B cell (primary cell): ENCODE measurements around the gene BSDC1. TPM values are rescaled to one million over a fixed set of nuclear protein-coding genes. Genes with fewer than 3 reads are reported as not detected.

ENCODE experiments used
- ATAC-seq: fragments of 200-7000 bp; cut with Tn5 transposase; one replicate; pipeline ENCODE4 v1.10.0; 2021; ENCODE audit warnings: low read depth, mild to moderate bottlenecking, moderate number of reproducible peaks, moderate library complexity
- CTCF ChIA-PET: fragments of 350-600 bp; sonication (Branson Sonifier 250); formaldehyde crosslinking; loops from one replicate; lab custom pipeline; 2021; ENCODE audit warnings: antibody characterized with exemption, inconsistent platforms; lab: Charles Lee
- POLR2A ChIA-PET: fragments of 350-600 bp; sonication (Branson Sonifier 250); formaldehyde crosslinking; loops from one replicate; lab custom pipeline; 2021; ENCODE audit warnings: antibody characterized with exemption; lab: Charles Lee
- DNase-seq: peaks from one replicate; pipeline ENCODE4 v3.0.0; 2013
- H2AFZ ChIP-seq: 2 replicates; pipeline ENCODE4 v1.6.1; 2012; ENCODE audit warnings: mild to moderate bottlenecking, low read depth, low read length; ENCODE audit not compliant: insufficient read depth, poor library complexity, severe bottlenecking
- H3K27ac ChIP-seq, 2 donors: 1 replicate in 1 of 2; 2 replicates in 1 of 2; pipeline ENCODE4 v1.5.1; 2012 to 2013; ENCODE audit warnings: low read length in 2 of 2, mild to moderate bottlenecking in 2 of 2, moderate library complexity in 1 of 2
- H3K27me3 ChIP-seq, 4 experiments: fragments of 200-600 bp in 1 of 4; sonication (generic) in 1 of 4; replicated peaks in 1 of 4; 1 replicate in 2 of 4; 2 replicates in 2 of 4; pipeline versions ENCODE4 v1.6.1 to v1.7.0; 2013 to 2016; ENCODE audit warnings: low read length in 3 of 4, mild to moderate bottlenecking in 2 of 4, mixed read lengths in 1 of 4, moderate library complexity in 1 of 4; ENCODE audit not compliant: insufficient read depth in 4 of 4, control insufficient read depth in 3 of 4; ENCODE audit errors: control extremely low read depth in 1 of 4
- H3K36me3 ChIP-seq, 2 experiments: replicated peaks in 1 of 2; 1 replicate in 1 of 2; 2 replicates in 1 of 2; pipeline versions ENCODE4 v1.6.1 to v1.7.1; 2013; ENCODE audit warnings: low read length in 1 of 2; ENCODE audit not compliant: insufficient read depth in 2 of 2, control insufficient read depth in 1 of 2; ENCODE audit errors: control extremely low read depth in 1 of 2, extremely low read depth in 1 of 2
- H3K4me1 ChIP-seq, 2 donors: fragments of 200-600 bp in 1 of 2; sonication (generic) in 1 of 2; 1 replicate in 1 of 2; 2 replicates in 1 of 2; pipeline versions ENCODE4 v1.5.1 to v1.6.1; 2013 to 2017; ENCODE audit warnings: low read length in 2 of 2; ENCODE audit not compliant: control insufficient read depth in 2 of 2, insufficient read depth in 2 of 2
- H3K4me2 ChIP-seq: replicated peaks from 2 replicates; pipeline ENCODE3; 2012; ENCODE audit warnings: mild to moderate bottlenecking, low read depth, low read length; ENCODE audit not compliant: poor library complexity, severe bottlenecking
- H3K4me3 ChIP-seq, 5 experiments: fragments of 200-600 bp in 1 of 5; sonication (generic) in 1 of 5; 1 replicate in 3 of 5; 2 replicates in 2 of 5; pipeline versions ENCODE4 v1.5.1 to v1.7.0; 2011 to 2016; ENCODE audit warnings: low read length in 4 of 5, mild to moderate bottlenecking in 4 of 5, low read depth in 2 of 5, control low read depth in 1 of 5, moderate library complexity in 1 of 5; ENCODE audit not compliant: insufficient read depth in 1 of 5; ENCODE audit errors: control extremely low read depth in 1 of 5, extremely low read depth in 1 of 5
- H3K79me2 ChIP-seq: fragments of 200-600 bp; sonication (generic); one replicate; pipeline ENCODE4 v1.6.0; 2016; ENCODE audit warnings: low read length; ENCODE audit not compliant: control insufficient read depth, insufficient read depth
- H3K9ac ChIP-seq: fragments of 200-600 bp; sonication (generic); 2 replicates; pipeline ENCODE4 v1.6.1; 2017; ENCODE audit warnings: mild to moderate bottlenecking, low read length, moderate library complexity
- H3K9me3 ChIP-seq, 3 donors: one replicate each; pipeline versions ENCODE4 v1.6.1 to v1.7.1; 2013; ENCODE audit warnings: low read length in 2 of 3; ENCODE audit not compliant: control insufficient read depth in 2 of 3, insufficient read depth in 1 of 3; ENCODE audit errors: control extremely low read depth in 1 of 3
- H4K20me1 ChIP-seq: 2 replicates; pipeline ENCODE4 v1.6.0; 2012; ENCODE audit warnings: mild to moderate bottlenecking, low read length; ENCODE audit not compliant: insufficient read depth, control insufficient read depth, poor library complexity, severe bottlenecking
- H3K27ac Mint-ChIP-seq: one replicate; pipeline ENCODE4 v1.8.0; 2021; ENCODE audit warnings: mixed read lengths
- H3K27me3 Mint-ChIP-seq: one replicate; pipeline ENCODE4 v1.8.0; 2021; ENCODE audit warnings: mixed read lengths
- H3K4me1 Mint-ChIP-seq: one replicate; pipeline ENCODE4 v1.8.0; 2021; ENCODE audit warnings: mixed read lengths
- H3K4me3 Mint-ChIP-seq: one replicate; pipeline ENCODE4 v1.8.0; 2021; ENCODE audit warnings: mixed read lengths
- H3K9me3 Mint-ChIP-seq: one replicate; pipeline ENCODE4 v1.8.0; 2022; ENCODE audit warnings: mixed read lengths; ENCODE audit not compliant: insufficient read depth
- CTCF ChIP-seq: fragments of 200-600 bp; IDR thresholded peaks from one replicate; pipeline ENCODE4 v1.8.0; 2022; ENCODE audit warnings: antibody characterized with exemption, mild to moderate bottlenecking
- EZH2 ChIP-seq: IDR thresholded peaks from 2 replicates; pipeline ENCODE4 v1.6.1; 2012; ENCODE audit warnings: borderline replicate concordance, low read depth, mild to moderate bottlenecking, moderate library complexity, low read length; ENCODE audit not compliant: insufficient read depth, poor library complexity, severe bottlenecking
- WGBS: methylation state at CpG from one replicate; pipeline ENCODE4 v1.1.5; 2013; ENCODE audit warnings: missing lambda C conversion rate; ENCODE audit not compliant: insufficient coverage; 5-methylcytosine and 5-hydroxymethylcytosine counted together
- intact Hi-C: fragments of 100-400 bp; cut with micrococcal nuclease; formaldehyde crosslinking; loops from one replicate; pipeline ENCODE4 v1.10.0; 2022
- polyA plus RNA-seq: library from polyadenylated mRNA; depleted of rRNA; stranded (reverse); fragments of >200 nt; gene quantifications from 2 replicates; pipeline ENCODE4 v1.2.3, GENCODE V29; 2012
- total RNA-seq, 2 donors: library from RNA; stranded (reverse); fragments of 120-200 nt in 1 of 2; gene quantifications; 1 replicate in 1 of 2; 2 replicates in 1 of 2; pipeline versions ENCODE4 v1.2.3 to v1.2.4, GENCODE V29; 2013 to 2022

BSDC1 gene
- total and polyA plus RNA-seq, 2 donors (not counting 1 experiment from before 2014, with no cell fraction given) = 54.5 to 117 TPM

GRCh38 chr1:32367912-32368635, 26.2 kb downstream of the BSDC1 start:
- H3K9ac ChIP-seq = no peak overlapping the region
- ChIA-PET CTCF (interaction anchor here (0.7 to 1.2 kb wide), 4 partner anchors 12 to 211 kb away, joined by 3 to 4 read pairs (median 4); no protein-coding TSS in a partner anchor), POLR2A (interaction anchor here (1.0 kb wide), 1 partner anchor 32 kb away, joined by 3 read pairs; the partner anchor contains the start of gene MARCKSL1)

More at GRCh38 chr1:32367912-32368635, 26.2 kb downstream of the BSDC1 start:
- TF ChIP-seq EZH2 (no peak), CTCF (no peak)
- Mint-ChIP-seq H3K9me3 (no peaks in the 10 kb centered on the region), H3K27me3 (no peaks in the 10 kb centered on the region), H3K4me1 (peaks cover 13% of the 10 kb centered on the region), H3K4me3 (no peak overlapping the region), H3K27ac (no peak overlapping the region)
- H3K4me1 ChIP-seq = peaks cover 10 to 13% of the 10 kb centered on the region in 2 donors
- H3K4me2 ChIP-seq = no peak overlapping the region
- intact Hi-C loops = no loop called here
- H3K36me3 ChIP-seq = peaks cover 2 to 51% of the 10 kb centered on the region in 2 experiments
- no peak for DNase-seq
- 100% methylated on average over 6 of the region's 7 CpGs for WGBS
- H3K27me3 ChIP-seq = no peaks in the 10 kb centered on the region
- no peak overlapping the region for H2AFZ ChIP-seq
- H4K20me1 ChIP-seq = peaks cover 14% of the 10 kb centered on the region
- no peak for ATAC-seq
- no peaks in the 10 kb centered on the region for H3K9me3 ChIP-seq
- no peaks in the 10 kb centered on the region for H3K79me2 ChIP-seq
- no peak overlapping the region for H3K4me3 ChIP-seq
- H3K27ac ChIP-seq = no peak overlapping the region
